ENCODE results near the gene IDH2.

GRCh38 chr15:90101130-90101968, 919 bp downstream of the IDH2 start:
- TF ChIP-seq EZH2 (IDR thresholded peaks at IDR 0.05; ENCODE audit: insufficient read depth, poor library complexity, severe bottlenecking) (no peak), EZH2phosphoT487 (IDR thresholded peaks at IDR 0.05; ENCODE audit: insufficient read depth, low read depth) (no peak)
